Activated CD4-positive, alpha-beta T cell treated with anti-CD3 and anti-CD28 coated beads, Interleukin-2, amount 50 U/mL, for 4 hours (primary cell): ENCODE data around the gene GYG2.

ENCODE experiments used
- DNase-seq, 2 experiments: peaks; one replicate each; pipeline ENCODE4 v3.0.0-alpha.2; 2020

Gene GYG2

GRCh38 chrX:2819345-2820135 lies 9.2 kb upstream of the GYG2 start:
- no peak for DNase-seq

- DNase-seq: no peak
Observed at GRCh38 chrX:2820136-2820771, 8.5 kb upstream of the GYG2 start.

GRCh38 chrX:2823795-2824386 lies 4.8 kb upstream of the GYG2 start:
- no peak for DNase-seq

GRCh38 chrX:2824886-2825285 lies 3.8 kb upstream of the GYG2 start:
- no peak for DNase-seq

GRCh38 chrX:2828959-2829411 lies 255 bp downstream of the GYG2 start:
- DNase-seq: no peak

- DNase-seq: no peak
Observed at GRCh38 chrX:2829469-2830246, 928 bp downstream of the GYG2 start.

GRCh38 chrX:2831471-2832228 lies 2.9 kb downstream of the GYG2 start:
- DNase-seq: no peak

- DNase-seq: no peak
Observed at GRCh38 chrX:2837961-2838360, 9.2 kb downstream of the GYG2 start.

- no peak for DNase-seq
Observed at GRCh38 chrX:2840961-2841360, 12.2 kb downstream of the GYG2 start.

- DNase-seq: no peak
Observed at GRCh38 chrX:2841537-2841936, 12.8 kb downstream of the GYG2 start.

GRCh38 chrX:2846992-2847391 lies 18.3 kb downstream of the GYG2 start:
- no peak for DNase-seq

- no peak for DNase-seq
Observed at GRCh38 chrX:2848871-2849301, 20.2 kb downstream of the GYG2 start.

- no peak for DNase-seq
Observed at GRCh38 chrX:2854918-2855317, 26.2 kb downstream of the GYG2 start.

- DNase-seq: no peak
Observed at GRCh38 chrX:2855761-2856160, 27.0 kb downstream of the GYG2 start.

GRCh38 chrX:2857566-2857965 lies 28.8 kb downstream of the GYG2 start:
- no peak for DNase-seq

- no peak for DNase-seq
Observed at GRCh38 chrX:2859197-2859797, 30.6 kb downstream of the GYG2 start.

- no peak for DNase-seq
Observed at GRCh38 chrX:2862404-2862803, 33.7 kb downstream of the GYG2 start.

- DNase-seq: no peak
Observed at GRCh38 chrX:2863646-2864045, 34.9 kb downstream of the GYG2 start.

GRCh38 chrX:2867206-2867605 lies 38.5 kb downstream of the GYG2 start:
- no peak for DNase-seq

- DNase-seq: no peak
Observed at GRCh38 chrX:2870650-2871049, 41.9 kb downstream of the GYG2 start.

GRCh38 chrX:2871831-2872230 lies 43.1 kb downstream of the GYG2 start:
- no peak for DNase-seq

GRCh38 chrX:2872671-2873277 lies 44.0 kb downstream of the GYG2 start:
- no peak for DNase-seq
